Ascending aorta (tissue), 2 donors: Measurements from ENCODE around the gene IFITM5. TPM values are rescaled to one million over a fixed set of nuclear protein-coding genes. Genes with fewer than 3 reads are reported as not detected.
"Not testable (repeated sequence)": the region's sequence is repeated elsewhere in the genome, so short reads cannot be mapped to it uniquely, and the experiment has no call there.

Source experiments
- DNase-seq, 2 donors: peaks; one replicate each; pipeline ENCODE4 v3.0.0-alpha.2; 2019; ENCODE audit warnings: low spot score in 2 of 2
- H3K27ac ChIP-seq, 2 donors: fragments of 200-600 bp; sonication (generic); one replicate each; pipeline ENCODE4 v1.5.1; 2016 to 2017; ENCODE audit warnings: mild to moderate bottlenecking in 1 of 2
- H3K27me3 ChIP-seq: fragments of 200-600 bp; sonication (generic); one replicate; pipeline ENCODE4 v1.5.1; 2017
- H3K36me3 ChIP-seq, 2 donors: fragments of 200-600 bp; sonication (generic); one replicate each; pipeline ENCODE4 v1.5.1; 2016
- H3K4me1 ChIP-seq, 2 donors: fragments of 200-600 bp; sonication (generic); one replicate each; pipeline ENCODE4 v1.5.1; 2016 to 2017; ENCODE audit warnings: mild to moderate bottlenecking in 1 of 2
- H3K4me3 ChIP-seq, 2 donors: fragments of 200-600 bp; sonication (generic); one replicate each; pipeline ENCODE4 v1.5.1; 2016 to 2017; ENCODE audit warnings: mild to moderate bottlenecking in 1 of 2
- H3K9me3 ChIP-seq, 2 donors: fragments of 200-600 bp; sonication (generic); one replicate each; pipeline ENCODE4 v1.5.1; 2016
- CTCF ChIP-seq, 3 experiments: fragments of 200-600 bp in 2 of 3; fragments of 450-650 bp in 1 of 3; sonication (generic) in 2 of 3; IDR thresholded peaks; one replicate each; pipeline ENCODE4 v1.5.1; 2016 to 2019; ENCODE audit warnings: antibody characterized with exemption in 3 of 3, mild to moderate bottlenecking in 1 of 3, moderate library complexity in 1 of 3
- intact Hi-C: fragments of 100-400 bp; cut with DNase I; formaldehyde crosslinking; loops from one replicate; pipeline ENCODE4 v1.15.1; 2023
- total RNA-seq: library from RNA; depleted of rRNA; stranded (reverse); fragments of >200 nt; gene quantifications from one replicate; pipeline ENCODE4 v1.1.0, GENCODE V29; 2016

IFITM5 gene
- total RNA-seq, 1 donor from 2014 or later: not detected

GRCh38 chr11:332651-333480 lies 33.5 kb upstream of the IFITM5 start:
- Histone ChIP-seq H3K4me1 (no peaks in the 10 kb centered on the region), H3K27ac (no peak overlapping the region), H3K36me3 (no peaks in the 10 kb centered on the region), H3K27me3 (no peaks in the 10 kb centered on the region), H3K4me3 (no peak overlapping the region), H3K9me3 (no peaks in the 10 kb centered on the region)
- intact Hi-C loops: no loop called here
- DNase-seq: no peak
- no peak for TF ChIP-seq CTCF (IDR thresholded peaks at IDR 0.05)

GRCh38 chr11:331358-332060 lies 32.2 kb upstream of the IFITM5 start:
- Histone ChIP-seq H3K27me3 (no peaks in the 10 kb centered on the region), H3K9me3 (no peaks in the 10 kb centered on the region), H3K27ac (no peak overlapping the region), H3K4me1 (peaks cover 4 to 9% of the 10 kb centered on the region in 2 donors), H3K4me3 (no peak overlapping the region), H3K36me3 (no peaks in the 10 kb centered on the region)
- TF ChIP-seq CTCF (IDR thresholded peaks at IDR 0.05): no peak
- DNase-seq: no peak
- intact Hi-C loops: no loop called here

- no peak overlapping the region for H3K27ac ChIP-seq
- peaks cover 6 to 16% of the 10 kb centered on the region in 2 donors for H3K4me1 ChIP-seq
- intact Hi-C loops: no loop called here
- TF ChIP-seq CTCF (IDR thresholded peaks at IDR 0.05): no peak
- no peak for DNase-seq
- H3K36me3 ChIP-seq: no peaks in the 10 kb centered on the region
- H3K4me3 ChIP-seq: no peak overlapping the region
- H3K9me3 ChIP-seq: no peaks in the 10 kb centered on the region
- H3K27me3 ChIP-seq: no peaks in the 10 kb centered on the region
These were observed 31.5 kb upstream of the IFITM5 start for GRCh38 chr11:330694-331357.

- no peak for DNase-seq
- Histone ChIP-seq H3K36me3 (no peaks in the 10 kb centered on the region), H3K4me3 (no peak overlapping the region), H3K27me3 (no peaks in the 10 kb centered on the region), H3K9me3 (no peaks in the 10 kb centered on the region), H3K4me1 (peaks cover 6 to 19% of the 10 kb centered on the region in 2 donors), H3K27ac (no peak overlapping the region)
- intact Hi-C loops: no loop called here
- TF ChIP-seq CTCF (IDR thresholded peaks at IDR 0.05): no peak
These were observed 31.0 kb upstream of the IFITM5 start for GRCh38 chr11:330307-330693.

- DNase-seq: no peak
- Histone ChIP-seq H3K9me3 (no peaks in the 10 kb centered on the region), H3K36me3 (no peaks in the 10 kb centered on the region), H3K4me1 (peaks cover 6 to 20% of the 10 kb centered on the region in 2 donors), H3K4me3 (no peak overlapping the region), H3K27me3 (no peaks in the 10 kb centered on the region), H3K27ac (no peak overlapping the region)
- no peak for TF ChIP-seq CTCF (IDR thresholded peaks at IDR 0.05)
- intact Hi-C loops: no loop called here
These were observed 30.5 kb upstream of the IFITM5 start for GRCh38 chr11:329886-330253.

- peak in 1 of 2 donors; percentile 58 for DNase-seq
- H3K4me3 ChIP-seq, H3K27ac ChIP-seq, H3K27me3 ChIP-seq, H3K36me3 ChIP-seq, H3K9me3 ChIP-seq, intact Hi-C loops: not testable (repeated sequence)
- peaks cover 9 to 26% of the 10 kb centered on the region in 2 donors for H3K4me1 ChIP-seq
These were observed 29.3 kb upstream of the IFITM5 start for GRCh38 chr11:328516-329100.
